B cell (primary cell): ENCODE measurements around the gene BCAN. TPM values are rescaled to one million over a fixed set of nuclear protein-coding genes. Genes with fewer than 3 reads are reported as not detected.

Experiments used
- ATAC-seq: fragments of 200-7000 bp; cut with Tn5 transposase; one replicate; pipeline ENCODE4 v1.10.0; 2021; ENCODE audit warnings: low read depth, mild to moderate bottlenecking, moderate number of reproducible peaks, moderate library complexity
- CTCF ChIA-PET: fragments of 350-600 bp; sonication (Branson Sonifier 250); formaldehyde crosslinking; loops from one replicate; lab custom pipeline; 2021; ENCODE audit warnings: antibody characterized with exemption, inconsistent platforms; lab: Charles Lee
- POLR2A ChIA-PET: fragments of 350-600 bp; sonication (Branson Sonifier 250); formaldehyde crosslinking; loops from one replicate; lab custom pipeline; 2021; ENCODE audit warnings: antibody characterized with exemption; lab: Charles Lee
- DNase-seq: peaks from one replicate; pipeline ENCODE4 v3.0.0; 2013
- H2AFZ ChIP-seq: 2 replicates; pipeline ENCODE4 v1.6.1; 2012; ENCODE audit warnings: mild to moderate bottlenecking, low read depth, low read length; ENCODE audit not compliant: insufficient read depth, poor library complexity, severe bottlenecking
- H3K27ac ChIP-seq, 2 donors: 1 replicate in 1 of 2; 2 replicates in 1 of 2; pipeline ENCODE4 v1.5.1; 2012 to 2013; ENCODE audit warnings: low read length in 2 of 2, mild to moderate bottlenecking in 2 of 2, moderate library complexity in 1 of 2
- H3K27me3 ChIP-seq, 4 experiments: fragments of 200-600 bp in 1 of 4; sonication (generic) in 1 of 4; replicated peaks in 1 of 4; 1 replicate in 2 of 4; 2 replicates in 2 of 4; pipeline versions ENCODE4 v1.6.1 to v1.7.0; 2013 to 2016; ENCODE audit warnings: low read length in 3 of 4, mild to moderate bottlenecking in 2 of 4, mixed read lengths in 1 of 4, moderate library complexity in 1 of 4; ENCODE audit not compliant: insufficient read depth in 4 of 4, control insufficient read depth in 3 of 4; ENCODE audit errors: control extremely low read depth in 1 of 4
- H3K36me3 ChIP-seq, 2 experiments: replicated peaks in 1 of 2; 1 replicate in 1 of 2; 2 replicates in 1 of 2; pipeline versions ENCODE4 v1.6.1 to v1.7.1; 2013; ENCODE audit warnings: low read length in 1 of 2; ENCODE audit not compliant: insufficient read depth in 2 of 2, control insufficient read depth in 1 of 2; ENCODE audit errors: control extremely low read depth in 1 of 2, extremely low read depth in 1 of 2
- H3K4me1 ChIP-seq, 2 donors: fragments of 200-600 bp in 1 of 2; sonication (generic) in 1 of 2; 1 replicate in 1 of 2; 2 replicates in 1 of 2; pipeline versions ENCODE4 v1.5.1 to v1.6.1; 2013 to 2017; ENCODE audit warnings: low read length in 2 of 2; ENCODE audit not compliant: control insufficient read depth in 2 of 2, insufficient read depth in 2 of 2
- H3K4me2 ChIP-seq: replicated peaks from 2 replicates; pipeline ENCODE3; 2012; ENCODE audit warnings: mild to moderate bottlenecking, low read depth, low read length; ENCODE audit not compliant: poor library complexity, severe bottlenecking
- H3K4me3 ChIP-seq, 5 experiments: fragments of 200-600 bp in 1 of 5; sonication (generic) in 1 of 5; 1 replicate in 3 of 5; 2 replicates in 2 of 5; pipeline versions ENCODE4 v1.5.1 to v1.7.0; 2011 to 2016; ENCODE audit warnings: low read length in 4 of 5, mild to moderate bottlenecking in 4 of 5, low read depth in 2 of 5, control low read depth in 1 of 5, moderate library complexity in 1 of 5; ENCODE audit not compliant: insufficient read depth in 1 of 5; ENCODE audit errors: control extremely low read depth in 1 of 5, extremely low read depth in 1 of 5
- H3K79me2 ChIP-seq: fragments of 200-600 bp; sonication (generic); one replicate; pipeline ENCODE4 v1.6.0; 2016; ENCODE audit warnings: low read length; ENCODE audit not compliant: control insufficient read depth, insufficient read depth
- H3K9ac ChIP-seq: fragments of 200-600 bp; sonication (generic); 2 replicates; pipeline ENCODE4 v1.6.1; 2017; ENCODE audit warnings: mild to moderate bottlenecking, low read length, moderate library complexity
- H3K9me3 ChIP-seq, 3 donors: one replicate each; pipeline versions ENCODE4 v1.6.1 to v1.7.1; 2013; ENCODE audit warnings: low read length in 2 of 3; ENCODE audit not compliant: control insufficient read depth in 2 of 3, insufficient read depth in 1 of 3; ENCODE audit errors: control extremely low read depth in 1 of 3
- H4K20me1 ChIP-seq: 2 replicates; pipeline ENCODE4 v1.6.0; 2012; ENCODE audit warnings: mild to moderate bottlenecking, low read length; ENCODE audit not compliant: insufficient read depth, control insufficient read depth, poor library complexity, severe bottlenecking
- H3K27ac Mint-ChIP-seq: one replicate; pipeline ENCODE4 v1.8.0; 2021; ENCODE audit warnings: mixed read lengths
- H3K27me3 Mint-ChIP-seq: one replicate; pipeline ENCODE4 v1.8.0; 2021; ENCODE audit warnings: mixed read lengths
- H3K4me1 Mint-ChIP-seq: one replicate; pipeline ENCODE4 v1.8.0; 2021; ENCODE audit warnings: mixed read lengths
- H3K4me3 Mint-ChIP-seq: one replicate; pipeline ENCODE4 v1.8.0; 2021; ENCODE audit warnings: mixed read lengths
- H3K9me3 Mint-ChIP-seq: one replicate; pipeline ENCODE4 v1.8.0; 2022; ENCODE audit warnings: mixed read lengths; ENCODE audit not compliant: insufficient read depth
- EZH2 ChIP-seq: IDR thresholded peaks from 2 replicates; pipeline ENCODE4 v1.6.1; 2012; ENCODE audit warnings: borderline replicate concordance, low read depth, mild to moderate bottlenecking, moderate library complexity, low read length; ENCODE audit not compliant: insufficient read depth, poor library complexity, severe bottlenecking
- WGBS: methylation state at CpG from one replicate; pipeline ENCODE4 v1.1.5; 2013; ENCODE audit warnings: missing lambda C conversion rate; ENCODE audit not compliant: insufficient coverage; 5-methylcytosine and 5-hydroxymethylcytosine counted together
- intact Hi-C: fragments of 100-400 bp; cut with micrococcal nuclease; formaldehyde crosslinking; loops from one replicate; pipeline ENCODE4 v1.10.0; 2022
- polyA plus RNA-seq: library from polyadenylated mRNA; depleted of rRNA; stranded (reverse); fragments of >200 nt; gene quantifications from 2 replicates; pipeline ENCODE4 v1.2.3, GENCODE V29; 2012
- total RNA-seq, 2 donors: library from RNA; stranded (reverse); fragments of 120-200 nt in 1 of 2; gene quantifications; 1 replicate in 1 of 2; 2 replicates in 1 of 2; pipeline versions ENCODE4 v1.2.3 to v1.2.4, GENCODE V29; 2013 to 2022
- TF ChIP-seq, protein P1 (sequence below): fragments of 200-600 bp; IDR thresholded peaks from one replicate; pipeline ENCODE4 v1.8.0; 2022; ENCODE audit warnings: antibody characterized with exemption, mild to moderate bottlenecking

The BCAN gene
- total and polyA plus RNA-seq, 2 donors (not counting 1 experiment from before 2014, with no cell fraction given): not detected

DNA sequence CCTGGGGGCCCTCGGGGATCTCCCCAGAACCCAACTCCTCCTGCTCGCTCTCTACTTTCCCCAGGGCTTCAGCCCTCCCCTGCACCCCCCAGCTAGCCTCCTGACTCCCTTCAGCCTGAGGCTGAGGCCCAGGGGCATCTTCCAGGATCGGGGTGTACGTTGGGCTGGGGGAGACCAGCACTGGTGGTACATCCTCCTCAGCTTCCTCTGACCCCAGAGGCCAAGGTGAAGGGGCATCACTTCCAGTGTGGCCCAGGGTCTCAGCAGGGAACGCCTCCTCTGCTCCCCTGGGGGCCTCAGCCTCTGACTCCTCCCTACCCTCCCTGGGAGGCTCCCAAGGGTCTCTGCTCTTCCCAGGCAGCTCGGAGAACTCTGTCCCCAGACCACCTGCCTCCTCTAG is 28.4 kb downstream of the BCAN start:
- Mint-ChIP-seq H3K4me3 (no peak overlapping the region), H3K9me3 (no peaks in the 10 kb centered on the region)

GRCh38 chr1:156670791-156671190 is 28.9 kb downstream of the BCAN start:
- no peak for DNase-seq
- 89% methylated on average over 4 of the region's 4 CpGs for WGBS
- H3K4me1 ChIP-seq: peaks cover under 1 to 3% of the 10 kb centered on the region in 2 donors
- CTCF ChIA-PET: interaction anchor here (1.3 kb wide), 1 partner anchor 19 kb away, joined by 4 read pairs; no protein-coding TSS in a partner anchor
- POLR2A ChIA-PET: no interaction called here
- Mint-ChIP-seq H3K4me3 (no peak overlapping the region), H3K9me3 (no peaks in the 10 kb centered on the region), H3K27me3 (peaks cover 30% of the 10 kb centered on the region), H3K27ac (no peak overlapping the region), H3K4me1 (peaks cover 10% of the 10 kb centered on the region)
- H3K9ac ChIP-seq: no peak overlapping the region
- no peak overlapping the region for H3K4me2 ChIP-seq
- ATAC-seq: no peak
- no peaks in the 10 kb centered on the region for H3K79me2 ChIP-seq
- H3K36me3 ChIP-seq: no peaks in the 10 kb centered on the region
- TF ChIP-seq EZH2: no peak
- TF ChIP-seq, protein P1, sequence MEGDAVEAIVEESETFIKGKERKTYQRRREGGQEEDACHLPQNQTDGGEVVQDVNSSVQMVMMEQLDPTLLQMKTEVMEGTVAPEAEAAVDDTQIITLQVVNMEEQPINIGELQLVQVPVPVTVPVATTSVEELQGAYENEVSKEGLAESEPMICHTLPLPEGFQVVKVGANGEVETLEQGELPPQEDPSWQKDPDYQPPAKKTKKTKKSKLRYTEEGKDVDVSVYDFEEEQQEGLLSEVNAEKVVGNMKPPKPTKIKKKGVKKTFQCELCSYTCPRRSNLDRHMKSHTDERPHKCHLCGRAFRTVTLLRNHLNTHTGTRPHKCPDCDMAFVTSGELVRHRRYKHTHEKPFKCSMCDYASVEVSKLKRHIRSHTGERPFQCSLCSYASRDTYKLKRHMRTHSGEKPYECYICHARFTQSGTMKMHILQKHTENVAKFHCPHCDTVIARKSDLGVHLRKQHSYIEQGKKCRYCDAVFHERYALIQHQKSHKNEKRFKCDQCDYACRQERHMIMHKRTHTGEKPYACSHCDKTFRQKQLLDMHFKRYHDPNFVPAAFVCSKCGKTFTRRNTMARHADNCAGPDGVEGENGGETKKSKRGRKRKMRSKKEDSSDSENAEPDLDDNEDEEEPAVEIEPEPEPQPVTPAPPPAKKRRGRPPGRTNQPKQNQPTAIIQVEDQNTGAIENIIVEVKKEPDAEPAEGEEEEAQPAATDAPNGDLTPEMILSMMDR: no peak
- H3K27me3 ChIP-seq: peaks cover 0 to 31% (median 6%) of the 10 kb centered on the region in 4 experiments
- H3K9me3 ChIP-seq: no peaks in the 10 kb centered on the region
- H3K27ac ChIP-seq: no peak overlapping the region
- intact Hi-C loops: no loop called here
- H4K20me1 ChIP-seq: no peaks in the 10 kb centered on the region
- H2AFZ ChIP-seq: no peak overlapping the region
- H3K4me3 ChIP-seq: no peak overlapping the region

More for the DNA sequence above, 28.4 kb downstream of the BCAN start:
- no peak overlapping the region for H2AFZ ChIP-seq
- no peak overlapping the region for H3K27ac ChIP-seq
- no peak overlapping the region for H3K27ac Mint-ChIP-seq
- no peaks in the 10 kb centered on the region for H3K36me3 ChIP-seq
- H3K27me3 Mint-ChIP-seq: peaks cover 28% of the 10 kb centered on the region
- intact Hi-C loops: no loop called here
- no peak overlapping the region for H3K4me2 ChIP-seq
- CTCF ChIA-PET: interaction anchor here (1.2 to 1.3 kb wide), 2 partner anchors 14 to 19 kb away, joined by 3 to 4 read pairs; no protein-coding TSS in a partner anchor
- peaks cover 0 to 27% (median 5%) of the 10 kb centered on the region in 4 experiments for H3K27me3 ChIP-seq
- POLR2A ChIA-PET: interaction anchor here (0.6 kb wide), 1 partner anchor 170 kb away, joined by 4 read pairs; the partner anchor contains the start of gene MEF2D
- H3K4me1 Mint-ChIP-seq: peaks cover 14% of the 10 kb centered on the region
- DNase-seq (no peak), ATAC-seq (no peak)
- no peaks in the 10 kb centered on the region for H3K79me2 ChIP-seq
- H4K20me1 ChIP-seq: no peaks in the 10 kb centered on the region
- peaks cover 0 to 2% (median 0%) of the 10 kb centered on the region in 3 donors for H3K9me3 ChIP-seq
- TF ChIP-seq EZH2: no peak
- TF ChIP-seq, protein P1: no peak
- WGBS: 68% methylated on average over 6 of the region's 6 CpGs
- no peak overlapping the region for H3K9ac ChIP-seq
- no peak overlapping the region for H3K4me3 ChIP-seq
- H3K4me1 ChIP-seq: peaks cover 4 to 8% of the 10 kb centered on the region in 2 donors
